Retinal pigment epithelial cell (primary cell): ENCODE measurements around the gene DYNC1H1.

Experiments
- DNase-seq: peaks from one replicate; pipeline ENCODE4 v3.0.0-alpha.2; 2010; ENCODE audit warnings: low read depth
- H3K4me3 ChIP-seq: 2 replicates; pipeline ENCODE4 v1.5.1; 2011; ENCODE audit warnings: mild to moderate bottlenecking, low read length, control low read depth, moderate library complexity
- TF ChIP-seq, protein P1 (sequence below): conservative IDR thresholded peaks from 2 replicates; pipeline ENCODE4 v1.5.1; 2011; ENCODE audit warnings: low read depth, low read length, control low read depth, inconsistent platforms

Gene DYNC1H1

DNA sequence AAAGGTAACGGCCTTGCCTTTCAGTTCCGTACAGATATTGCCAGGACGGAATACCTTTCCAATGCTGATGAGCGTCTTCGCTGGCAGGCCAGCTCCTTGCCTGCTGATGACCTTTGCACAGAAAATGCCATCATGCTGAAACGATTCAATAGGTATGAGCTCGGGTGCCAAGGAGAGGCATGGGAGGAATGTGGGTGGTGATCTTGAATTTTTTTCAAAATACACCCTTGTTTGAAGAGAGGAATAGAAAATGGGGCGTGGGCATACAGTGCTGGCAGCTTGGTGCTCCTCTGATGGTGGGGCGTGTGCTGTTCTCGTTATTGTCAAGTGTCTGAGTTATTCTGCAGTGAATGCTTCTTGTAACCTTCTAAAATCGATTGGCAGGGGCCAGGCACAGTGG, 69.9 kb downstream of the DYNC1H1 start:
- H3K4me3 ChIP-seq: no peak overlapping the region
- TF ChIP-seq, protein P1, sequence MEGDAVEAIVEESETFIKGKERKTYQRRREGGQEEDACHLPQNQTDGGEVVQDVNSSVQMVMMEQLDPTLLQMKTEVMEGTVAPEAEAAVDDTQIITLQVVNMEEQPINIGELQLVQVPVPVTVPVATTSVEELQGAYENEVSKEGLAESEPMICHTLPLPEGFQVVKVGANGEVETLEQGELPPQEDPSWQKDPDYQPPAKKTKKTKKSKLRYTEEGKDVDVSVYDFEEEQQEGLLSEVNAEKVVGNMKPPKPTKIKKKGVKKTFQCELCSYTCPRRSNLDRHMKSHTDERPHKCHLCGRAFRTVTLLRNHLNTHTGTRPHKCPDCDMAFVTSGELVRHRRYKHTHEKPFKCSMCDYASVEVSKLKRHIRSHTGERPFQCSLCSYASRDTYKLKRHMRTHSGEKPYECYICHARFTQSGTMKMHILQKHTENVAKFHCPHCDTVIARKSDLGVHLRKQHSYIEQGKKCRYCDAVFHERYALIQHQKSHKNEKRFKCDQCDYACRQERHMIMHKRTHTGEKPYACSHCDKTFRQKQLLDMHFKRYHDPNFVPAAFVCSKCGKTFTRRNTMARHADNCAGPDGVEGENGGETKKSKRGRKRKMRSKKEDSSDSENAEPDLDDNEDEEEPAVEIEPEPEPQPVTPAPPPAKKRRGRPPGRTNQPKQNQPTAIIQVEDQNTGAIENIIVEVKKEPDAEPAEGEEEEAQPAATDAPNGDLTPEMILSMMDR: no peak
- no peak for DNase-seq

DNA sequence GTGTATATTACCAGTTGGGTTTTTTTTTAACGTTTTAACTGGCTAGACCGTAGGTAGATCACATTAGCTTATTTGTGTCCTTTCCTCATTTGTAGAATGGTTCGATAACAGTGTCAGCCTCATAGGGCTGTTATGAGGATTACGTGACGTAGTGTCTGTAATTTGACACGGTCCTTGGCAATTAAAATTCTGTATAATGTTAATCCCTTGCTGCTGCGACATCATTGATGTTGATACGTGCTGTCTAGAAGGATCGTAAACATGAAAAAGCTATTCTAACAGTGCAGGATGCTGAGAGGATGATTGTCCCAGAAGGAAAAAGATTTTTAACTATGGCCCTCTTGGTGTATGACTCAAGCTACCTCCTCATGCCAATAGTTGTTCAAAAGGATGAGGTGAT, 71.5 kb downstream of the DYNC1H1 start:
- DNase-seq: no peak
- no peak overlapping the region for H3K4me3 ChIP-seq
- TF ChIP-seq, protein P1: no peak

DNA sequence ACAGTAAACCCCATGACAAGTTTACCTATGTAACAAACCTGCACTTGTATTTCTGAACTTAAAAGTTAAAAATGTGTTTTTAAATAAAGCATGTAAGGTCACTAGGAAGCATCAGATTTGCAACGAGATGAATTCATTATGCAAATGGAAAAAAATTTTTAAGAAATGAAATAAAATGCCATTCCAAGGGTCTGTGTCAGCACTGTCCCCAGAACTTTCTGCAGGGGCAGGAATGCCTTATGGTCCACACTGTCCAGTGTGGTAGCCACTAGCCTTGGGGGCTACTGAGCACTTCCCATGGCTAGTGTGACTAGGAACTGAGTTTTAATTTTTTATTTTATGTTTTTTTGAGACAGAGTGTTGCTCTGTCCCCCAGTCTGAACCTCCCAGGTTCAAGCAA, 73.3 kb downstream of the DYNC1H1 start:
- no peak overlapping the region for H3K4me3 ChIP-seq
- TF ChIP-seq, protein P1: no peak
- DNase-seq: no peak

DNA sequence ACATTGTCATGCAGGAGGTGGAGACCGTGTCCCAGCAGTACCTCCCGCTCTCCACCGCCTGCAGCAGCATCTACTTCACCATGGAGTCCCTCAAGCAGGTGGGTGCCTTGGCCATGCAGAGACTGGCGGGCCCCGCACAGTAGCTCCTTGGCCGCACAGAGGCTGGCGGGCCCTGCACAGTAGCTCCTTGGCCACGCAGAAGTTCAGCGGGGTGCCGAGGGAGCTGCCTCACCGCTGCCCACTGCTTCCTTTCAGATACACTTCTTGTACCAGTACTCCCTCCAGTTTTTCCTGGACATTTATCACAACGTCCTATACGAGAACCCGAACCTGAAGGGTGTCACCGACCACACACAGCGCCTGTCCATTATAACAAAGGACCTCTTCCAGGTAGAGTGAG, 74.8 kb downstream of the DYNC1H1 start:
- no peak overlapping the region for H3K4me3 ChIP-seq
- DNase-seq: no peak
- TF ChIP-seq, protein P1: no peak

DNA sequence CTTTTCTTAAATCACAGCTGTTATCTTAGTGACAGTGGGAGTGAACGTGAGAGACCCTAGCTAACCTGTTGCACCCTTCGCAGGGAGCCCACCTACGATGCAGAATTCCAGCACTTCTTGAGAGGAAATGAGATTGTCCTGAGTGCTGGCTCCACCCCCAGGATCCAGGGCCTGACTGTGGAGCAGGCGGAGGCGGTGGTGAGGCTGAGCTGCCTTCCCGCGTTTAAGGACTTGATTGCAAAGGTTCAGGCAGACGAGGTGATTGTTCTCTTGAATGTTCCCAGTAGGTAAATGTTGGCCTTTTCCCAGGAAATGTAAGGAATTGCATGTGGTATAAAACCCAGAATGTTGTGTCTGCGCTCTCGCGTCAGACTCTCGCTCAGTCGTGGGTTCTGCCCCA, 75.8 kb downstream of the DYNC1H1 start:
- no peak for DNase-seq
- H3K4me3 ChIP-seq: no peak overlapping the region
- TF ChIP-seq, protein P1: no peak

DNA sequence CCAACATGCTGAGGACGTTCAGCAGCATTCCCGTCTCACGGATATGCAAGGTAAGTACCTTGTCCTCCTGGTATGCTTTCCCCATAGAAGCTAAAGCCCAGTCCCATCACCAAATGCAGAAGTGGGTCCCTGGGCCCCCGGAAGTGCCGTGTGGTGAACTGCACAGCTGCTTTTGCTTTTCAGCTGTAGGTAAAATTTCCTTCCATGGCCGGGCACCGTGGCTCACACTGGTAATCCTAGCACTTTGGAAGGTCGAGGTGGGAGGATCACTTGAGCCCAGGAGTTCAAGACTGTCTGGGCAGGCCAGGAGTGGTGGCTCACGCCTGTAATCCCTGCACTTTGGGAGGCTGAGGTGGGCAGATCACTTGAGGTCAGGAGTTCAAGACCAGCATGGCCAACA, 78.3 kb downstream of the DYNC1H1 start:
- no peak for DNase-seq
- TF ChIP-seq, protein P1: no peak
- H3K4me3 ChIP-seq: no peak overlapping the region

DNA sequence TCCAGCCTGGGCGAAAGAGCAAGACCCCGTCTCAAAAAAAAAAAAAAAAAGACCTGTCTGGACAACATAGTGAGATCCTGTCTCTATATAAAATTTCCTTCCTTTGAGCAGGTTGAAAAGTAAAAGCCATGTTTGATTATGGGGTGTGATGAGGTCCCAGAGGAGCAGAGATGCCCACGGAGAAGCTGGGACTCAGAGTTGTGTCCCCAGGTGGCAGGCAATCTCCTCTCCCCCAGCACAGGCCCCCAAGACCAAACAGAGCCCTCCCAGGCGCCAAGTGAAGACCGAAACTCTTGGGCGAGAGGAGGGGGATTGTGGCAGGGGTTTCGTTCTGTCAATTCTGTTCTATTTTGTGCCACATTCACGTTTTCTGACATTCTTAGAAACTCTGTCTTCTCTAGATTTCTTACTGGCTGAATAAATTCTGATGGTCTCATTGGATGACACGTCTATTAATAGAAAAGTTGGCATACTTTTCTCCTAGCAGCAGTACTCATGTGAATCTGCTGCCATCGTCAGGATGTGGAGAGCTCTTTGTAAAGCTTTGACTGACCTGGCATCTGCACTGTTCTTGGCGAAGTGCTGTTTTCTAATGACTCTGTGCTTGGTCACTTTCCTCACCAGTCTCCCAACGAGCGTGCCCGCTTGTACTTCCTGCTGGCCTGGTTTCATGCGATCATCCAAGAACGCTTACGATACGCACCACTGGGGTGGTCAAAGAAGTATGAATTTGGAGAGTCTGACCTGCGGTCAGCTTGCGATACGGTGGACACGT, 79.1 kb downstream of the DYNC1H1 start:
- TF ChIP-seq, protein P1: no peak
- H3K4me3 ChIP-seq: no peak overlapping the region

More for the DNA sequence above, 79.1 kb downstream of the DYNC1H1 start:
- DNase-seq: no peak
